Heart left ventricle (tissue), 13 donors: Measurements from ENCODE around the gene AIG1.

Source experiments
- POLR2A ChIP-seq, 2 donors: fragments of 450-650 bp; IDR thresholded peaks; one replicate each; pipeline ENCODE4 v1.6.1; 2017; ENCODE audit warnings: antibody characterized with exemption in 2 of 2, mild to moderate bottlenecking in 2 of 2, moderate library complexity in 2 of 2
- TF ChIP-seq, protein P1 (sequence below), 12 donors: fragments of 200-600 bp; sonication (generic) in 4 of 12; IDR thresholded peaks; one replicate each; pipeline versions ENCODE4 v1.5.0 to v1.8.0; 2018 to 2022; ENCODE audit warnings: antibody characterized with exemption in 12 of 12, mild to moderate bottlenecking in 5 of 12
- donor health status: ischemic (EF 13 %, LVEDD 7.1; RV severe dilation, severe dysfunction).
- donor health status: DM: no; HTN: yes; CAD: no.
- donor health status: DM: no; HTN: no; CAD: no.
- donor health status: ischemic (EF 25% LVEDD 6.9; RV normal size, moderate dysfunction).
- donor health status: ischemic (EF 25% LVEDD 5.7; RV mildly dilated, moderate dysfunction).
- donor health status: ischemic (EF 35%, LVEDD 5.7; RV mildly dilated, moderate dysfunction).
- donor health status: nonischemic (EF 11% LVEDD 7.7; RV severe dilation, severe dysfunction).
- donor health status: DM: yes; HTN: yes; CAD: no.
- donor health status: PGD.
- donor health status: ischemic (EF 29% LVEDD 5.4; RV normal size, mild dysfunction).
- donor health status: nonischemic (EF 23%, LVEDD 6.1; RV moderate dilation, normal function).

DNA sequence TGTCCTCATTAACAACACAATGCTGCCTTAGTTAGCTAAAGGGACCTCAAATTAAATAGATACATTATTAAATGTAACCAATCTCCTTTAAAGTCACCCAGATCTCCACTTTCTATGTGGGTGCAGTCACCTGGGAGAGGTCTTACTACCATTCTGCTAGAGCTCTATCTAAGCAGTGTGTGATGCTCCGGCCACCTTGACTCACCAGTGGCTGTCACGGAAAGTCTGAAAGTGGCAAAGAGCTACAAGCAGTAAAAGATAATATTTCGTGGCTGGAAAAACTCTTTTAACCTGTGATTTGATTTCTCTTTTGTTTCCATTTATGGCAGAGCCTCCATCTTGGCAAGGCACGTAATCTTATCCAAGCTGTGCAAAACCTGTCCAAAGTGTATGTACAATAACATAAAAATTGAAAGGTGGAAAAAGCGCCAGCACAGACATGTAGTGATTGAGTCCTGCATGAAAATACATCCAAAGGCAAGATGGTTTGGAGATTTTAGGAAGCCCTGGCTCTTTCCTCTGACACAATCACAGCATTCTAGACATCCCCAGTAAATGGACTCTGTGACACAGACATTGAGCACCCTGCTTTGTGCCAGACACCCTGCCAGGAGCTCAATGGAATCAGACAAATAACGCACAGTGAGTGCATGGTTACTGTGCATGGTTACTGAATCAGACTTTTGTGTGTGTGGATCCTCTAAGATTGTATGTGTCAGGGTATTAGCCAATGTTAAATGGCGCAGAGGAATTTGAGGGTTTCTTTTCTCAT, 273.2 kb downstream of the AIG1 start:
- TF ChIP-seq, protein P1, sequence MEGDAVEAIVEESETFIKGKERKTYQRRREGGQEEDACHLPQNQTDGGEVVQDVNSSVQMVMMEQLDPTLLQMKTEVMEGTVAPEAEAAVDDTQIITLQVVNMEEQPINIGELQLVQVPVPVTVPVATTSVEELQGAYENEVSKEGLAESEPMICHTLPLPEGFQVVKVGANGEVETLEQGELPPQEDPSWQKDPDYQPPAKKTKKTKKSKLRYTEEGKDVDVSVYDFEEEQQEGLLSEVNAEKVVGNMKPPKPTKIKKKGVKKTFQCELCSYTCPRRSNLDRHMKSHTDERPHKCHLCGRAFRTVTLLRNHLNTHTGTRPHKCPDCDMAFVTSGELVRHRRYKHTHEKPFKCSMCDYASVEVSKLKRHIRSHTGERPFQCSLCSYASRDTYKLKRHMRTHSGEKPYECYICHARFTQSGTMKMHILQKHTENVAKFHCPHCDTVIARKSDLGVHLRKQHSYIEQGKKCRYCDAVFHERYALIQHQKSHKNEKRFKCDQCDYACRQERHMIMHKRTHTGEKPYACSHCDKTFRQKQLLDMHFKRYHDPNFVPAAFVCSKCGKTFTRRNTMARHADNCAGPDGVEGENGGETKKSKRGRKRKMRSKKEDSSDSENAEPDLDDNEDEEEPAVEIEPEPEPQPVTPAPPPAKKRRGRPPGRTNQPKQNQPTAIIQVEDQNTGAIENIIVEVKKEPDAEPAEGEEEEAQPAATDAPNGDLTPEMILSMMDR (IDR thresholded peaks at IDR 0.05): no peak
- no peak for TF ChIP-seq POLR2A (IDR thresholded peaks at IDR 0.05)
